ENCODE results near the gene AP1AR.

The AP1AR gene

DNA sequence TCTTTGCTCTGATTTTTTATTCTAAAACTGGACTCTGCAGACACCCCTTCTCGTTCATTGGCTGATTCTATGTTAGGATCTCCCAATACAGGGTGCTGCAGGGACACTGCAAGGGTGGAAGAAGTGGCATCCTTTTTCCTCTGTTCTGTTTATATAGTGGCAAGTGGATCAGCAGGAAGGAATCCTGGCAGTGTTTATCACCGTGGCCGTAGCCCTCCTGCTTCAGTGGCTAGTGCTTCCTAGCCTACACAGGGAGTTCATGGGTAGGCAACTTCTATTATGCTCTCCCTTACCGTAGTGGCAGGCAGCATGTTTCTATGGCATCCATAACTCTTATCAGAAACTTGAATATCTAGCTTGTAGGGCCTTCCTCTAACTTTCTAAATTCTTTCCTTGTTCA, 6.4 kb upstream of the AP1AR start:
- DNase-seq, result no peak

DNA sequence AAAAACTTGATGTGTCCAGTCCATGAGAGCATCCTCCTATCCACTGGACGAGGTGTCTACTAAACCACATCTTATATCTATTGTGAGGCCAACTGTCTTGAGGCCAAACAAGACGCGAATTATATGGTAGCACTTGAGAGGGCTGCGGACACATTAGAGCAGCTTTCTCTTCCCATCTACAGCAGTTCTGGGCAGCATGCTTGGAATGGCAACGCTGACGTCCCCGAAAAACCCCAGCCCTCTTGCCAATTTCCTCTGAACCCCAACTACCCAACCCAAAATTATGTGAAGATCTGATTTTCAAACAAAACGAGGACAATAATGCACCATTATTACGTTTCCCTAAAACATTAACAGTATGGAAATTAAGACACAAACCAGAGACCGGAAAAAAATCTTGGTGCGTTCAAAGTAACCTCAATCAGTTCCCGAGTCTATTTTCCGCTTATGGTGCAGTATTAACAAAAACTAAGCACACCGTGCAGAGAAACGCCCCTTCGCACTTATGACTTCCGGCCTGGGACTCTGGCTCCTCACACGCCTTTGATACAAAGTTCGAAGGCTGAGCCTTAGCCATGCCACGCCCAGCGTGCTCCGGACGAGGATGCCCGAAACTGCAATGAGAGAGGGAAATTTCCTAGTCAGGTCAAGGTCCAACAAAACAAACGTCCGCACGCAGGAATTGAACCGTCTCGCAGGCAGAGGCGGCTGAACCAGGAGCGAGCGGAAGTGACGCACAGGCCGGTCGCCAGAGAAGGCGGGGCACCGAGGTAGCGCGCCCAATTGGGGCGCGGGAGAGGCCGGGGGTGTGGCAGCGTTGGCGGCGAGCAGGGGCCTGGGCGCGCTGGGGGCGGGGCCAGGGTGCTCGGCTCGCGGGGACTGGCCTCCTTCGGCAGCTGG, 458 bp upstream of the AP1AR start:
- DNase-seq, result peak; percentile 84

DNA sequence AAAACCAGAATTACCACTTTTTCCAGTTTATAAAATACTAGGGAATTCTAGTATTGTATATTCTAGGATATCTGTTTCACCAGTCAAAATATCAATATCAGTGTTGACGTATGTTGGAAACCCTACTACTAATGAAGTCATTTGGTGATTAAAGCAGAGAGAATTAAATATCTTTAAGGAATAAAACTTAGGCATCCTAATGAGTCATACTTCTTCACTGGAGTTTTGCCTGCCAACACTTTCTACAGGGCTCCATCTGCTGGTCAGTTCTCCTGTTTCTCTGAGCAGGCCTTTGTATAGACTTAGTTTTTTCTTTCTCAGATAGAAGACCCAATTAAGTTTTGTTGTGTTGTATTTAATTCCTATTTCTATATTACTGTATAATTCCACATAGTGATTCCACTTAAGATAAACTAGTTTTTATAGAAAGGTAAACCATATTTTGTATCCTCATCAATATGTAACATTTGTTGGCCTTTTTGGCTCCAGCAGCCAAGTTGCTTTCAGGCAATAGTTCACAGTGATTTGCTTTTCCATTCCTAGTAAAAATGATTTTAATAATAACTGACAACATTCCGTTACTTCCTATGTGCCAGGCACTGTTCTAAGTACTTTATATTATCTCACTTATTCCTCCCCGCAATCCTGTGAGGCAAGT, 3.5 kb downstream of the AP1AR start:
- DNase-seq, result no peak

DNA sequence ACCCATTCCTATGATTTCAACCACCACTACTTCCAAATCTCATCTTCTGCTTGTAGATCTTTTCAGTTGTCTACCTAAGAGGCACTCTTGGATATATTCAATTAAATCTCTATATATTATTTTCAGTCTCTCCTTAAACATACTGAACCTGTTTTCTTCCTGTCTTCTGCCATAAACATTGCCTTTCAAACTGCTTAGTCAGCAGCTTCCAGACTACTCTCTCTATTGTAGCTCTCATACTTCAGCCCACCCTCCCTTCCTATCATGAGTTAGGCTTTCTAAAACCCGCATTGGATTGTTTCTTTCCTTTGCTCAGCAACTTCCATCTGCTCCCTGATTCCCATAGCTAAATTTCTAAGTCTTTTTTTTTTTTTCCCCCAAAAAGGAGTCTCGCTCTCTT, 4.5 kb downstream of the AP1AR start:
- DNase-seq, result no peak

DNA sequence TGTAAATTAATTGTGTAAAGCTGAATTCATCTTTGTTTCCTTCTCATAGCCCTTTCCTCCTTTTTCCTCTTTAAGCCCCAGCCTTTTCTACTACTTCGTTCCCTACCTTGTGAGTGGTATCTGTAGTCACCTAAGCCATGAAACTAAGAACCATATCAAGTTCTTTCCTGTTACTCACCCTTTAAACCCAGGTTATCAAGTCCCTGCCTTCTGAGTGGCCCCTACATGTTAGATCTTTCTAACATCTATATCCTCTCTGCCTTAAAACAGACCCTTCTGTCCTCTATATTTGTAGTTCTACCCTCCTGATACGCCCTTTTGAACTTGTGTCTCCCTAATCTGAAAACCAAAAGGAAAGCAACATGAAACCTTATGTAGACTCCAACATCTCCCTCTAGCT, 7.2 kb downstream of the AP1AR start:
- DNase-seq, result no peak

DNA sequence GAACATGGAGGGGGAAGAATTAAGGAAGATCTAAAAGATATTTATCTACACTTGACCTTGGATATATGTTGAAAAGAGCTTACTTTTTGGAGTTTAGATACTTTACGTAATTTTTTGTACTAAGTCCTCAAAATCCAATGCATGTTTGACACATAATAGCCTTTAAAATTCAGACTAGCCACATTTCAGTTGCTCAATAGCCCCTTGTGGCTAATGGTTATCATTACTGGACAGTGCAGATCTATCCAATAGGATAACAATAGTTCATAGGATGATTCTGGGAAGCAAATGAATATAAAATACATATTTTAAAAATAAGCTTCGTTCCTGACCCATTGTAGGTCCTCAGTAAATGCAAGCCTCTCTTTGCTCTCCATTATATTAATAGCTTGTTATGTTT, 13.8 kb downstream of the AP1AR start:
- DNase-seq, result no peak

DNA sequence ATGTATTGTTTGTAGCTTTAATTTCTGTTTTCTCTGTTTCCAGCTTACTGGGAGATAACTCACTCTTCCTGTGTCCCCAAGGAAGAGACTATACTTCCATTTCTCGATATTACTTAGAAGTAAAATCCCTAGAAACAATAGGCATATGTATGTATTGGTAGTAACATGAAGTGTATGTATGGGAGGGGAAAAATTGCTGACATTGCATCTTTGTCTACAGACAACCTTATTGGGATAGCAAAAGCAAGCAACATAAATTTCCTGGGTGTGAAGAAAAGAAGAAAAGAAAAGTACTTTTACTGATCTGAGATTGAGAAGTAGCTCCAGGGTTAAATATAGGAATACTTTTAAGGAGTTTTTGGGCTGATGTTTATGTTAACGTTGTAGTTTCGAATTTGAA, 15.4 kb downstream of the AP1AR start:
- no peak for DNase-seq

DNA sequence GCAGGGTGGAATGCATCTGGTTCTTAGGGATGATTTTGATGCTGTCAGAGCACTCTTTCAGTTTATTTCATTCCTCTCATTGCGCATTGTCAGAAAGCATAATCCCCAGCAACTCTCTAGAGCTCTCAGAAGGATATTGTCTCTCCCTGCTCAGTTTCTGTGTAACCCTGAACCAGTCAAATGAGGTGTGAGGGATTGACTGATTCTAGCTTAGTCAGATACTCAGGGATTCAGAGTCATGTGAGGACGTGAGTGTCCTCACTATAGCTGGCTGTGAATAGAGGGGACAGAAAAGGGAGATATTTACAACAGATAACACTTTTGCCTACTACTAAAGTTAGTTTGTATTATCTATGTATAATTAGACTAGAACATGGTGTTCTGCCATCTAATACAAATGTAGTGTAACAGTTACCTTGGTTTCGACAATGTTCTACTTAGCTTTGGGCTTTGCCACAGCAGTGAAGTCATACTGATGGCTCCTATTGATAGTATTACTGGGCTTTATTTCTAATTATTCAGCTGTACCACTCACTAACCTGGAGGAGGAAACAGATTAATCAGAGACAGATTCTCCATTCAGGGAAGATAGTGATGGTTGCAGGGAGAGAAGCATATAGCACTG, 19.5 kb downstream of the AP1AR start:
- no peak for DNase-seq

DNA sequence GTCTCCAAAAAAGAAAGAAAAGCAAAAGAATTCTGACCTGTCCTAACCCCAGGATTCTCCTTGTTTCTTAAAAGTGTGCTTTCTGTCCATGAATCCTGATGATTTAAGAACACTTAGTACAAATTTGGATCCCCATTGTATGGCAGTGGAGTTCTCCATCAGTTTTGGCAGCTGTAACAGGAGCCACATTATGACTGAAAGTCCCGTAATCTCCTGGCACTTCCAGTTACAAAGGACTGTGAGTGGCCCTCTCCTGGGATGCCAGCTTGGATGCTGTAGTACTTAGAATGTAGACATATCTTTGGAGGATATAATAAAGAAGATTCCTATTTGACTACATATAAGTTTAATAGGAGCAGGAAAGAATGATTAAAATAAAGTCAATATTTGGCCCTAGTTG, 20.6 kb downstream of the AP1AR start:
- no peak for DNase-seq

DNA sequence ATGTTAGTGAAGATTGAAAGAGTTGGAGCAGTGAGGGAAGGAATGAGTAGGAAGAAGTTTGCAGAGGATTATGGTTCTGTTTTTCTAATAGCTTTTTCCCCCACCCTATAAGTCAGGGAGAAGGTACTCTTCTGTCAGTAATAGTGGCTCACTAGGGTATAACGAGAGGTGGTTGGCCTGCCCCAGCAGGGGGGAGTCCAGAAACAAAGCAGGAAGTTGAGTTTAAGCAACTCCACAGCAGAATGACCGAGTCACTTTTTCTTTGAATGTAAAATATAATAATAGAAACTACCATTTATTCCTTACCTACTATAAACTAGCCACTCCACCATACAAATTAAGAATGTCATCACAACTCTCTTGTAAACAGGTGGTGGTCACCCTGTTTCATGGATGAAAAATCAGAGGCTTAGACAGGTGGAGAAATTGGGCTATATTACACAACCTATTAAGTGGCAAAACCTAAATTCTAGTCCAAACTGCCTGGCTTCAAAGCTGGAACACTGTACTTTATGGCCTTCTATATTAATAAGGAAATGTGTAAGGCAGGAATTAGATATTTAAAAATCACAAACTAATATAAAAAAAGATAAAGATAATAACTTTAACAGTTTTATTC, 21.9 kb downstream of the AP1AR start:
- DNase-seq, result no peak

DNA sequence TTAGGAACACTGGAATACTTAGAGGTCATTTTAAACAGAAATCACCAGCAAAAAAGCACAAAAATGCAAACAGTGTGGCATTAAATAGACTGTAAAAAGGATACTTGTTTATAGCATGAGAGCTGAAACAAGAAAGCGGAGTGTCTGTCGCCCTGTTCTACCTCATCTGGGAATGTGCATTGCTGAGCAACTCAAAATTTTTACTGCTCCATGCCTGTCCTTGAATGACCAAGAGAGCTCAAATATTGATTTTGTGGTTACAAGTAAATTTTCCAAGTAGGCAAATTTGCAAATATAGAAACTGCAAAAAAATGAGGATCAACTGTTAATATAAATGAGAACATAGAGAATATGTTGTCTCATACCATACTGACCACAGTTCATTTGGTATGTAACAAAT, 25.5 kb downstream of the AP1AR start:
- no peak for DNase-seq

DNA sequence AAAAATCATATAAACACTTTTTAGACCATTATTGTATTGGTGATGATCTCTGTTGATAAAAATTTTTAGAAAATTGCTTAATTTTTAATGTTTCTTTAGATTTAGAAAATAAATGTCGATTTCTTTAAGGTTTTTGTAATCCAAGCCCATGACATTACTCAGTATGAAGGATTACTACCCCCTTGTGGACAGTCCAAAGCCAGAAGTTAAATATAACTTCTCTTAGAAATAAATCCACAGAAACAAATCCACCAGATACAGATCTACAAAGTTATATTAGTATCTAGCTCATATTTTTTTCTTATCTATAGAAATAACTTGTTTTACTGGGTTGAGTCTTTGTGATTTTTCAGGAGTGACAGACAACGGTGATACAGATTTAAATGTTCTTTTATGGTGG, 35.2 kb downstream of the AP1AR start:
- no peak for DNase-seq

DNA sequence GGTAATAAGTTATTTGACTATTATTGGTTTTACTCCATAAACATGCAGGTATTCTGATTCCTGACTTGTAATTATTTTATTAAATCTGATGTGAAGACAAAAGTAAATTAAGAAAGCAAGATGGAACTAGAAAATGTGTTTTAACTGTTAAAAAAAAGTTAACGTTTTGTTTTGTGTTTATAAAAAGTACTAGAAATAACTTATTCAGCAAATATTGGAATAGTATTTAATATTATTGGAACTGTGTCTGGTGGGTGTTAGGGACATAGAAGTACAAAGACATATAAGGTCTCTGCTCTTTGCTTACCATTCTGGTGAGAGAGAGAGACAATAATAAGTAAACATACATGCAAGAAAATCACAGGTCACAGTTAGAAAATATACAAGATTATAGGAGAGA, 38.5 kb downstream of the AP1AR start:
- DNase-seq, result no peak

DNA sequence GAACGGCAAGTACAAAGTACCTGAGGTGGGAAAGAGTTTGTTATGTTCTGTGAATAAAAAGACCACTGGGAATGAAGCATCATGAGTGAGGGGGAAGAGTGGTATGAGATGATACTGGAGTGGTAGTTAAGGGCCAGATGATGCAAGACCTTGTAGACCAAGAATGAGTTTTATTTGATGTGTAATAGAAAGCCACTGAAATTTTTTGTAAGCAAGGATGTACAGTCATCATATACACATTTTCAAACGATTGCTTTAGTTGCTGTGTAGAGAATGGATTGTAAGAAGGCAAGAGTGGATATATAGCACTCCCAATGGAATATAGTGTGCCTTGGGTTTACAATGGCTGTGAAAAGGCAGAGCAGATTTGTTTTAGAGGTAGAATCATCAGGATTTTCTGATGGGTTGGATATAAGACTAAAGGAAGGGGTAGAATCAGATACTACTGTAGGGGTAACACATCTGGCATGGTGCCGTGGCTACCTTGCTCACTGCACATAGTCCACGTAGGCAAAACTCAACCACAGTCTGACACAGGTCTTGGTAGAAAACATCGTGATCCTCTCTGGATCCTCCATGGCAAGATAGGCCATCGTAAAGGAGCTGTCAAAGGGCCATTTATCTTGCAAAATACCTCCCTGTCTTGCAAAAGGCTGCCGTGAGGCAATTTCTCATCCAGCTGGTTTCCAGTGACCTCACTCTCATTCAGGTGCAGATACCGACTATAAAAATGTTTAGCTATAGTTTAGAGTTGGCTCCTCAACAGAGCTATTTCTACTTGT, 39.2 kb downstream of the AP1AR start:
- DNase-seq, result no peak

DNA sequence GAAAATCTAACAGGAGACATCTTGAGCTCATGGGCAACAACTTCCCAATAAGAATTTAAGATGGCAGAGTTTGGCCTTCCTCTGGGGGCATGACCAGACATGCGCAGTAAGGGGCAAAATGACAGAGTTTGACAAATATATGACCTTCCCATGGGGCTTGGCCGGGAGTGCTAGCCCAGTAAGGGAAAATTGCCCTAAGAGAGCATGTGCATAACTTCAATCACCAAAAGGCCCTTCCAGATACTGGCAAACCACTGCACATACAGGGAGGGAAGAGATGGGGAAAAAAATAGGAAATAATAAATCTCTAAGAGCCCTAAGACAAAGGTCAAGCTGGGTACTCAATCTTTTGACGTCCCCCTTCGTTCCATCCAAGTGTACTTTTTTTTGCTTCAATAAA, 40.7 kb downstream of the AP1AR start:
- DNase-seq, result no peak

DNA sequence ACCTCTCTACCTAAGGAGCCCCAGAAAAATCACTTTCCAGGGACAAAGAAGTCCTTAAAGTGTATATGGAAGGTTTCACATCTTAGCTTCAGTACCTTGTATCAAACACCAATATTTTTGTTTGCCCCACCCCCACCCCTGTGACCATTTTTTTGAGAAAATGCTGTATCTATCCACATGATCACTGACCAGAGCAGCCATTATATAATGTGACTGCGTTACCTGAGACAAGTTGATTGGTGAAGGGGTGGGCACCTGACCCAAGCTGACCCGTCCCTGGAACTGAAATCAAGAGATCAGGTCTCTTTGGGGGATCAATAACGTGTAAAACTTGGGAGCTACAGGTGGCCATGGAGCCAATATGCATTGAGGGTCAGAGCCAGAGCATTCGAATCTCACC, 43.4 kb downstream of the AP1AR start:
- DNase-seq, result no peak

DNA sequence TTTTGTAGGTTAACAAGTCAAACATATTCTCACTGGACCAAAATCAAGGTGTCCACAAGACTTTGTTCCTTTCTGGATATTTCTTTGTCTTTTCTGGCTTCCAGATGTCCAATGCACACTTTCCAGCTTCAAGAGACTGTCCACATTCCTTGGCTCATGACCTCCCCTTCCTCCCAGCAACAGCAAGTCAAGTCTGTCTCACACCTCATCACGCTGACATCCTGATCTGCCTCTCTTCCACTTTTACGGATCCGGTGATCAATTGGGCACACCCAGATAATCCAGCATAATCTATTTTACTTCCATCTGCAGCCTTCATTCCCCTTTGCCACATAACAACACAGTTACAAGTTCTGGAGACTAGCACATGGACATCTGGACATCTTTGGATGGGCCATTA, 44.5 kb downstream of the AP1AR start:
- DNase-seq, result no peak

DNA sequence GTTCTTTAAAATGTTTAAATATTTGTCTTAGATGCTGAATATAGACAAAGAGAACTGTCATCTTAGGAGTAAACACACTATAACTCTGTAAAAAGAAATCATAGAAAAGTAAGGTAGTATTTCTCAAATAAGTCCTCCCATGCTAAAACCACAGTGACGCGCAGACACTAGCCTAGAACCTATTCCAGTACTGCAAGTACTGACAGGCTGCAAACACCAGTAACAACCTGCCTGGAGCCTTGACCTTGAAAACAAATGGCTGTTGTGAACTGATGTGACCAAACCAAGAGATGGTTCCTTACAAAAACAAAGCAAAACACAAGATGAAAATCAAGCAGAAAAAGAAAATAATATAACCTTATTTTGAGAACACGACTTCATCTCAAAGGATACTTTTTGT, 45.6 kb downstream of the AP1AR start:
- no peak for DNase-seq

DNA sequence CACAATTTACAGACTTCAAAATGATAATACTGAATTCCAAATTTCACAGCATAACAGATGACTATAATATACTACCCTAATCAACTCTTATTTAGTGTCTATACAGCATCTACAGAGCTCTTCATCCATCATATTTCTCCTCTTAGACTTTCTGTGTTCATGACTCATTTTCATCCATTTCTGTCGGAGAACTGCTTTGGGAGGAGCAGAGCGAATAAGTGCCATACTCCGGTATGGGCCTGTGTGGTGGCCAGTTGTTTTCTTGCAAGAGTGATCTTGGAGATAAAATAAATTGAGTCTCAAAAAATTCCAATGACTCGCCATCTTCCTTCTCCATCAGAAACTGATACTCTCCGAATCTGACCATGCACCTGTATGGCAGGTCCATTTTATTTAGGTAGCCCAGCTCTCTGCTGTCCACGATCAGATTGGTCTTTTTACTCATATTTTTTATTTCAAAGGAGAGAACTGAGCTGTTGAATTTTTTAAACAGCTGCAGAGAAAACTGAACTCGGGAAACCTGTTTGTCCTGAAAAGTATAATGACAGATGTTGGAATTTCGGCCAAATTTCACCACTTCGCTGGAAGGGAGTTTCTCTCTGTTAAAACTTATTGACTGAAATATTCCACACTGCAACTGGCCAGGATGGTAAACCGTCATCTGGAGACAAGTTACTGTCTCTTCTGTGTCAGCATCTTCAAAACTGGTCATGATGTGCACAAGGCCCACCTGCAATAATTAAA, 46.3 kb downstream of the AP1AR start:
- no peak for DNase-seq

DNA sequence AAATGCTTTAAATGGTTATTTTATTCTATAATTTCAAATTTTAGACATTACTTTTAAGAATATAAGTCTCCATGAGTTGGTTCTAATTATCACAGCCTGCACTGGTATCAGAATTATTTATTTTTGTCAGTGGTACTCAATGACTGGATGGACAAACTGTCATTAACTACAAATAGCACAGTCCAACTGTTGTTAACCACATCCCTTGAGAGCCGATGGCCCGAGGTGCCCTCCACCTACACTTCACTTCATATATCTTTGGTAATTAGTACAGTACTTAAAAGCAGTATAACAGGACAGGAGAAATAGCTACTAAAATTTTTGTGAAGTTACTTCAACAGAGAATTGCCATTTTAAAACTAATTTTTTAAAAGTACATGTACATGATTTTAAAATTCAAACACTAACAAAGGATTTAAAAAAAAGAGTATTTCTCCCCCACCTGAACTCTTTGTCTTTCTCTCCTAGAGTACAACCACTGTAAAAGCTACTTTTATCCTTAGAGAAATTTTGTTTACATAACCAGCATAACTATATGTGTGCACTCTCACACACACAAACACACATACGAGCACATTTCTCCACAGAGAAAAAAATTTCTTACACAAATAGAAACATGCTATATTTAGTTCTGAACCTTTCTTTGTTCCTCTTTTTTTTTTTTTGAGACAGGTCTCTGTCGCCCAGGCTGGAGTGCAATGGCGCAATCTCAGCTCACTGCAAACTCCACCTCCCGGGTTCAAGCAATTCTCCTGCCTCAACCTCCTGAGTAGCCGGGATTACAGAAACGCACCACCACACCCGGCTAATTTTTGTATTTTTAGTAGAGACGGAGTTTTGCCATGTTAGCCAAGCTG, 47.7 kb downstream of the AP1AR start:
- DNase-seq, result no peak

DNA sequence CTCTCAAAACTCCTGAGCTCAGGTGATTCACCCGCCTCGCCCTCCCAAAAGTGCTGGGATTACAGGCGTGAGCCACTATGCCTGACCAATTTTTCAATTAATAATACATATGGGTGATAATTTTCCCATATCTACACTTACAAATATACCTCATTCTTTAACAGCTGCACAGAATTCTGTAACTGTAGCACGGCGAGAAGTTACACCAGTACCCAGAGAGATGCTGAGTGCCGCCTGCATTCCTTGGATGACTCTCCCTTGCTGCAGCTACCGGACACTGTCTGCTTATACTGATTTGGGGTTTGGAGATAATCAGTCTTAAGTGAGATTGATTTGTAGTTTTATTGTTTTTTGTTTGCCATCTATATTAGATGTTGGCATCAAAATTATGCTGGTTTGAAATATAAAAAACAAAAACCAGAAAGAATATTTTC, 48.3 kb downstream of the AP1AR start:
- DNase-seq, result no peak
